ENCODE data around the gene TMEM163.

Gene TMEM163

GRCh38 chr2:134435936-134436335 is 282.9 kb downstream of the TMEM163 start:
- no peak for DNase-seq (ENCODE audit: low spot score)

- DNase-seq (ENCODE audit: low spot score): no peak
Measured at GRCh38 chr2:134435505-134435904, 283.3 kb downstream of the TMEM163 start.

GRCh38 chr2:134433979-134434378 is 284.8 kb downstream of the TMEM163 start:
- DNase-seq (ENCODE audit: low spot score): no peak

DNA sequence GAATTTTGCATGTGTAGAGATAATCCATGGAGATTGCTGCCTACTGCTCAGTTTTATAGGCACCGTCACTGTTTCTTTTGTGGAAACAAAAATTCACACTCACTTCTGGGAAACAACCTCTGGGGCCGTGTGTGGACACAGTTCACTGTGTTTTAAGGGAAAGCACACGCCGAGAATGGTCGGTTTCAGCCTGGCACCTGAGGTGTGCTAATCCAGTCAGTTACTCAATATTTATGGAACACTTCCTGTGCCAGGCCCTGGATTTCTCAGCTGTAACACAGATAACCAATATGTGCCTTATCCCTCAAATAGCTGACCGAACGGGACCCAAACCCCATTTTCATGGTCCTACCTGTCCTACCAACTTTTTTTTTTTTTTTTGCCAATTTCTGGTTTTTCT is 285.3 kb downstream of the TMEM163 start:
- no peak for DNase-seq (ENCODE audit: low spot score)

DNA sequence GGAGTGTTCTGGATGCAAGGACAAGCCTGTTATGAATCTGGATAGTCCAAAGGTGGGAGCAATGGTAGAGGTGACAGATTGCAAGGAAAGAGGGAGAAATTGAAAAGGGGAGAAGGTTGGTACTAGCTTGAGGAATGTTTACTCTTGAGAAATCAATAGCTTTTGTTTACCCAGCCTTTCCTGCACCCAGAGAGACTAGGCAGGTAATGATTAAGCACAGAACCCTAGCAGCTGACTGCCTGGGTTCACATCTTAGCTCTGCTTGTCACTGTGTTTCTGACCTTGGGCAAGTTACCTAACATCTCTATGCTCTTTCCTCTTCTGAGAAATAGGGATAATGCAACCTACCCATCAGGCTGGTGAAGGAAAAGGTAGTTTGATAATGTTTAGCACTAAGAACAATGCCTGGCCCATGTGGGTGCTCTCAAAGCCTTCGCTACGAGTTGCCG is 286.3 kb downstream of the TMEM163 start:
- DNase-seq (ENCODE audit: low spot score): no peak

- no peak for DNase-seq (ENCODE audit: low spot score)
Measured at GRCh38 chr2:134431838-134432434, 286.9 kb downstream of the TMEM163 start.

GRCh38 chr2:134429886-134430285 is 288.9 kb downstream of the TMEM163 start:
- no peak for DNase-seq (ENCODE audit: low spot score)

DNA sequence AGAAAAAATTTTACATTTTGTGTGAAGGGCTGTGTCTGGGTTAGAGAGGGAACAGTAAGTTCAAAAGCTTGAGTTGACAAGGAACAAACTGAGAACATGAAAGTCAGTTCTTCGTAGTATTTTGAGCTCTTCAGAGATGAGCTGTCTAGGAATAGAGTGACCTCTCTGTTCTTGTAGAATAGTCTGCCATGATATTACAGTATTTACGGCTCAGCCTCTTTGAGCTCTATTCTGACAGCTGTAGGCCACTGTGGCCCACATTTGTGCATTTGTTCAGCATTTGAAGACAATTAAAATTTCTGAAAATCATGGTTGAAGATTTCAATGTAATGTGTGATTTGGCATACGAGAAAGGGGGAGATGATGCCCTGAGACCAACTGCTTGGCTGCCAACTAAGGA is 292.1 kb downstream of the TMEM163 start:
- no peak for DNase-seq (ENCODE audit: low spot score)

- DNase-seq (ENCODE audit: low spot score): no peak
Measured at GRCh38 chr2:134425724-134426496, 292.9 kb downstream of the TMEM163 start.

DNA sequence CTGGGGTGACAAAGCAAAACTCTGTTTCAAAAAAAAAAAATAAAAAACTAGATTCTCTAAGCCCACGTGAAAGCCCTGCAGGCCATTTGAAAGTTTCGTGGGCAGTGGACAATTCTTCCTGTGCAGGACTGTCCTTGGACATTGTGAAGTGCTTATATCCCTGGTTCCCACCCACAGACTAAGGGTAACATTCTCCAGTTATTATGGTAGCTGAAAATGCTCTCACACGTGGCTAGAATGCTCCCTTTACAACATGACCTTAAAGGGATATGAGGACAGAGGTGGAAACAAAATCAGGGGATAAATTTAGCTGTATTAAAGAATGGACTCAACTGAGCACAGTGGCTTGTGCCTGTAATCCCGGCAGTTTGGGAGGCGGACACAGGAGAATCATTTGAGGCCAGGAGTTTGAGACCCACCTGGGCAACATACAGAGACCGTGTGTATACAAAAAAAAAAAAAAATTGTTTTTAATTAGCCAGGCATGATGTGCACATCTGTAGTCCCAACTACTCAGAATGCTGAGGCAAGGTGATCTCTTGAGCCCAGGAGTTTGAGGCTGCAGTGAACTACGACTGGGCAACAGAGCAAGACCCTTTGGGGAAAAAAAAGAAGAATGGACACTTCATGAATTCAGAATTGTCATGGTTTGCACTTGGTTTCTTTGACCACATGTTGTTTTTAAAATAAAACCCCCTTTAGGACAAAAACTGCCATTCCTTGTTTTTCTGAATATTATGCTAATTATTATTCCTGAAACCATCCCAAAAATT is 297.1 kb downstream of the TMEM163 start:
- no peak for DNase-seq (ENCODE audit: low spot score)

- no peak for DNase-seq (ENCODE audit: low spot score)
Measured at GRCh38 chr2:134420920-134421319, 297.9 kb downstream of the TMEM163 start.

DNA sequence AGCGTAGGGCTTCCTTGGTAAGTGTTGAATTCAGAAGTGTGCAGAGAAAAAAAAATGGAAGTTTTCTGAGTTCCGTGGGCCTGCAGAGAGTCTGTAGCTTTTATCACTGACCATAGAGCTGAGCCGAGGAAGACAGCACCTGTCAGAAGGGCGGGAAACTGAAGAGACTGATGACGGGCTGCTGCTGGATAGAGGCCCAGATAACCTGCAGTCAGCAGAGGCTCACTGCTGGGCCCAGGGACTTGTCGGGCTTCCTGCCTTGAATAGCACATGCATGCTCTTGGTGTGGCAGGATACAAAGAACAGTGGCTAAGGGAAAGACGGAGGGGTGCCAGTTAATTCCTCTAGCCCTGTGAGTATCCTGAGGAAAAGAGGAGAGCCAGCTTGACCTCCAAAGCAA is 298.5 kb downstream of the TMEM163 start:
- DNase-seq (ENCODE audit: low spot score): peak; percentile 82

GRCh38 chr2:134417968-134418582 is 300.7 kb downstream of the TMEM163 start:
- no peak for DNase-seq (ENCODE audit: low spot score)

DNA sequence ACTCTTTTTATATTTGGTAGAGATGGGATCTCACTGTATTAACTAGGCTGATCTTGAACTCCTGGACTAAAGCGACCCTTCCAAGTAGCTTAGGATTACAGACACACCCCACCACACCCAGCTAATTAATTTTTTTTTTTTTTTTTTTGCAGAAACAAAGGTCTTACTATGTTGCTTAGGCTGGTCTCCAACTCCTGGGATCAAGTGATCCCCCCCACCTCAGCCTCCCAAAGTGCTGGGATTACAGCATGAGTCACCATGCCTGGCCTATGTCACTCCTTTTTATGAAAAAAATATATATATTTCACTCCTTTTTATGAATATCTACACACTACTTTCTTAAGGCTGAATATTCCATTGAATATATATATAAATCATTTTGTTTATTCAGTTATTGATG is 302.2 kb downstream of the TMEM163 start:
- no peak for DNase-seq (ENCODE audit: low spot score)

DNA sequence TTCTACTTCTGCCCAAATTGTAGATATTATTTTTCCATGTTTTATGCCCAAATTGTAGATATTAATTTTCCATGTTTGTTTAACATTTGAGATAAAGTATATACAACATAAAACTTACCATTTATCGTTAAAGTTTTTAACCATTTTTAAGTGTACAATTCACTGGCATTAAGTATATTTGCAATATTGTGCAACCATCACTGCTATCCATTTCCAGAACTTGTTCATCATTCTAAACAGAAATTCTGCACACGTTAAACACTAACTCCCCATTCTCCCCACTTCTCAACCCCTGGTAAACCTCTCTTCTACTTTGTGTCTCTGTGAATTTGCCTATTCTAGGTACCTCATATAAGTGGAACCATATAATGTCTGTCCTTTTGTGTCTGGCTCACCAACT is 302.8 kb downstream of the TMEM163 start:
- no peak for DNase-seq (ENCODE audit: low spot score)

DNA sequence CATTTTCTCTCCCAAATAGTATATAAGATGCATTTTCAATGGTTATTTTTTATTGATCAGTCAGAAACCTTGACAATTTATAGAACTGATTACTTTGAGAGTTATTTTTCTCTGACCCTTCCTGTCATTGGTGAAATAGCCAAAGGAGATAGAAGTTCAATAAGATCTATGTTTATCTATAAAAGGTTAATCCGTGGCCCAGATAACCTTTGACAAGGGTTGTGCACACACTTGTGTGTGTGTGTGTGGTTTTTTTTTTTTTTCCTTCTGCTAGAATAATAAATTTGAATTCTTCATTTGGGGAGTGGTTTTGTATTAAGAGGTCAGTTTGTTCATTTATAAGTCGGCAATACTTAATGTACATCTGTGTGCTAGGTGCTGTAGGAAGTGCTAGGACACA is 304.9 kb downstream of the TMEM163 start:
- DNase-seq (ENCODE audit: low spot score): no peak

DNA sequence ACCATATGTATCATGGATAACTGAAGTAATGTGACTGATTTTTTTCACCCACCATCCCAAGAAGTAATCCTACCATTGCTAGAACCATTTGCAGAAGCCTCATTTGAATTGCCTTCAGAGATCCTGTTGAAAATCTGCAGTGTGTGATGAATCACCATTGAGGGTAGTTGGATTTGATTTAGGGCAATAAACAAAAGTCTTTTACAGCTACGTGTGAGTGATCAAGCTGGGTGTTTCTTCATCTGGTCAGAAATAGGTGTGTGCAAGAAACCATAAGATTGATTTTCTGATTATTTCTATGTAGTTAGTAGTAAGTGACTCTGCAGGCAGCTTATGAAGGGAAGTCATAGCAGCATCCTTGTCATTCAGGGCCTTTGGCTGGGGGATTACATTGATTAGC is 305.4 kb downstream of the TMEM163 start:
- DNase-seq (ENCODE audit: low spot score): no peak

DNA sequence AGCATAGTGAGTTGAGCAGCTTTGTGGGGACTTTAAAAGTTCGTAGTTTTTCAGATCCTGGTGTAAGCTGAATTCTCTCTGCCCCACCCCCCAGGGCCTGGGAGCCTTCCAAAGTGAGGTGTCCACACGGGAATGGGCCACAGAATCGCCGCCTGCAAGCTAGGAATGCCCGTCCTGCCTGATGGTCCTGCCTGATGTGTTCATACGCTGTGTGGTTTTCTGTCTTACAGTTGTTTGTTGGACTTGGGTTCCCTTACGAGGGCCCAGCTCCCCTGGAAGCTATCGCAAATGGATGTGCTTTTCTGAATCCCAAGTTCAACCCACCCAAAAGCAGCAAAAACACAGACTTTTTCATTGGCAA is 306.2 kb downstream of the TMEM163 start:
- DNase-seq (ENCODE audit: low spot score): no peak

- DNase-seq (ENCODE audit: low spot score): peak; percentile 87
Measured at GRCh38 chr2:134411828-134412638, 306.8 kb downstream of the TMEM163 start.

- DNase-seq (ENCODE audit: low spot score): no peak
Measured at GRCh38 chr2:134411279-134411827, 307.4 kb downstream of the TMEM163 start.

GRCh38 chr2:134410831-134411231 is 308.0 kb downstream of the TMEM163 start:
- DNase-seq (ENCODE audit: low spot score): no peak

All from cerebellar cortex (tissue), 1 donor.